Testis (tissue), 3 donors: ENCODE data around the gene SHB. TPM values are rescaled to one million over a fixed set of nuclear protein-coding genes. Genes with fewer than 3 reads are reported as not detected.

Experiments used
- DNase-seq: peaks from one replicate; pipeline ENCODE4 v3.0.0-alpha.2; 2019
- H3K27ac ChIP-seq, 2 donors: fragments of 200-600 bp; sonication (generic); one replicate each; pipeline ENCODE4 v1.5.1; 2019
- H3K27me3 ChIP-seq: fragments of 200-600 bp; sonication (generic); one replicate; pipeline ENCODE4 v1.5.1; 2019
- H3K36me3 ChIP-seq: fragments of 200-600 bp; sonication (generic); one replicate; pipeline ENCODE4 v1.5.1; 2017; ENCODE audit warnings: low read depth; ENCODE audit errors: missing control alignments
- H3K4me1 ChIP-seq: fragments of 200-600 bp; sonication (generic); one replicate; pipeline ENCODE4 v1.5.1; 2019
- H3K4me3 ChIP-seq, 2 donors: fragments of 200-600 bp; sonication (generic); one replicate each; pipeline ENCODE4 v1.5.1; 2017 to 2019
- H3K9me3 ChIP-seq: fragments of 200-600 bp; sonication (generic); one replicate; pipeline ENCODE4 v1.5.1; 2017
- CTCF ChIP-seq, 3 experiments: fragments of 450-650 bp in 2 of 3; fragments of 200-600 bp in 1 of 3; sonication (generic) in 1 of 3; IDR thresholded peaks; one replicate each; pipeline ENCODE4 v1.5.1; 2016 to 2019; ENCODE audit warnings: antibody characterized with exemption in 3 of 3, mild to moderate bottlenecking in 2 of 3, moderate library complexity in 1 of 3
- POLR2A ChIP-seq: fragments of 450-650 bp; IDR thresholded peaks from one replicate; pipeline ENCODE4 v1.6.1; 2017; ENCODE audit warnings: antibody characterized with exemption, mild to moderate bottlenecking, moderate library complexity
- WGBS, 2 donors: methylation state at CpG; one replicate each; pipeline ENCODE4 v1.1.5; 2018; 5-methylcytosine and 5-hydroxymethylcytosine counted together
- intact Hi-C: fragments of 100-400 bp; cut with DNase I; formaldehyde crosslinking; loops from one replicate; pipeline ENCODE4 v1.15.1; 2023; ENCODE audit warnings: low total_unique reads
- polyA plus RNA-seq: library from polyadenylated mRNA; stranded (reverse); fragments of 350-450 nt; fragmentation: Illumina TruSeq; extraction: RNeasy Lipid Tissue Mini Kit (QIAGEN cat#74804); gene quantifications from one replicate; pipeline ENCODE4 v1.2.3, GENCODE V29; 2014; ENCODE audit warnings: low read depth, low replicate concordance; ENCODE audit not compliant: insufficient read depth
- total RNA-seq, 2 donors: library from RNA; depleted of rRNA; stranded (reverse); fragments of >200 nt; gene quantifications; one replicate each; pipeline ENCODE4 v1.2.3, GENCODE V29; 2016

Gene SHB
- total and polyA plus RNA-seq, 3 donors from 2014 or later: 8.6 to 22.3 (median 21.2) TPM

DNA sequence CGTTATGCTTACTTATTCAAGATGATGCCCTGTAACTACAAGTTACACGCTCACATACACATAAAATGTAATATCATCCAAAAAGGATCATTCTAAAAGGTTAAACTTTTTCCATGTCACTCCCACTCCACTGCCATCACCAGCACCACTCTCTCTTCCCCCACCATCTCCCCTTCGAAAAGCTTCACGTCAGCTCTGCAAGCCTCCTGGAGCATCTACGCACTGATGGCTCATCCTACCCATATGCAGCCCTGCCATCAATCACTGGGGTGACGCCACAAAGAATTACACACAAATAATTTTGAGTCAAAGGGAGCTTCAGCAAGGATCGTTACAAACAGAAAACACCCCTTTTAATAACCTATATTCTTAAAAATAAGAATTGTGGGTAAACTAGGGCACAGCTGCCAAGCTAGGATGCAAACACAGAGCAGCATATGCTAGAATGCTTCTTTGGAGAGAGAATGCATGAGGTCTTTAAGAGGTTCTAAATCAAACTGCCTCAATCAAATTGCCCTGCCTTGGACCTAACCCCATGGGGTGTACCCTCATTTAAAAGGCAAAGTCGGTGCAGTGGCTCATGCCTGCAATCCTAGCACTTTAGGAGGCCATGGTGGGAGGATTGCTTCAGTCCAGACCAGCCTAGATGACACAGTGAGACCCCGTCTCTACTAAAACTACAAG, 56.1 kb downstream of the SHB start:
- no peak for DNase-seq
- Histone ChIP-seq H3K27me3 (no peaks in the 10 kb centered on the region), H3K9me3 (no peaks in the 10 kb centered on the region), H3K4me1 (no peaks in the 10 kb centered on the region), H3K27ac (no peak overlapping the region), H3K4me3 (no peak overlapping the region), H3K36me3 (no peaks in the 10 kb centered on the region)
- no peak for TF ChIP-seq POLR2A
- no peak for TF ChIP-seq CTCF (IDR thresholded peaks at IDR 0.05)
- WGBS, 2 donors: 87 to 90% methylated on average over 9 of the region's 9 CpGs
- intact Hi-C loops: no loop called here

- no peaks in the 10 kb centered on the region for H3K27me3 ChIP-seq
- no peaks in the 10 kb centered on the region for H3K36me3 ChIP-seq
- no peaks in the 10 kb centered on the region for H3K4me1 ChIP-seq
- no peak overlapping the region for H3K27ac ChIP-seq
- H3K4me3 ChIP-seq: no peak overlapping the region
- 89 to 94% methylated on average over 3 to 5 of the region's 5 CpGs for WGBS, 2 donors
- intact Hi-C loops: no loop called here
- H3K9me3 ChIP-seq: no peaks in the 10 kb centered on the region
- no peak for DNase-seq
- TF ChIP-seq POLR2A (no peak), CTCF (IDR thresholded peaks at IDR 0.05) (no peak)
Observed at GRCh38 chr9:38011991-38012390, 57.0 kb downstream of the SHB start.

GRCh38 chr9:38010918-38011704, 57.9 kb downstream of the SHB start:
- no peaks in the 10 kb centered on the region for H3K36me3 ChIP-seq
- TF ChIP-seq POLR2A (no peak), CTCF (IDR thresholded peaks at IDR 0.05) (no peak)
- H3K4me3 ChIP-seq: no peak overlapping the region
- no peaks in the 10 kb centered on the region for H3K27me3 ChIP-seq
- no peak overlapping the region for H3K27ac ChIP-seq
- intact Hi-C loops: no loop called here
- WGBS, 2 donors: 91 to 95% methylated on average over 4 to 7 of the region's 7 CpGs
- no peak for DNase-seq
- no peaks in the 10 kb centered on the region for H3K9me3 ChIP-seq
- H3K4me1 ChIP-seq: no peaks in the 10 kb centered on the region

GRCh38 chr9:38009990-38010389, 59.0 kb downstream of the SHB start:
- WGBS, 2 donors: 89 to 96% methylated on average over 4 of the region's 4 CpGs
- Histone ChIP-seq H3K4me3 (no peak overlapping the region), H3K36me3 (no peaks in the 10 kb centered on the region), H3K9me3 (no peaks in the 10 kb centered on the region), H3K4me1 (no peaks in the 10 kb centered on the region), H3K27ac (no peak overlapping the region), H3K27me3 (no peaks in the 10 kb centered on the region)
- no peak for DNase-seq
- intact Hi-C loops: loop anchor here (10.0 kb wide), 1 partner anchor 135 kb away; no protein-coding TSS in a partner anchor
- TF ChIP-seq POLR2A (no peak), CTCF (IDR thresholded peaks at IDR 0.05) (no peak)
